ENCODE measurements around the gene LRMDA.
"Not testable (repeated sequence)": the region's sequence is repeated elsewhere in the genome, so short reads cannot be mapped to it uniquely, and the experiment has no call there.

The LRMDA gene

GRCh38 chr10:75621003-75621402 lies 189.6 kb downstream of the LRMDA start:
- CTCF ChIA-PET: interaction anchor here (1.0 kb wide), 1 partner anchor 33 kb away, joined by 3 read pairs; no protein-coding TSS in a partner anchor
- peaks cover 26% of the 10 kb centered on the region for H3K4me1 ChIP-seq (ENCODE audit: control insufficient read depth, insufficient read depth, low read length)

DNA sequence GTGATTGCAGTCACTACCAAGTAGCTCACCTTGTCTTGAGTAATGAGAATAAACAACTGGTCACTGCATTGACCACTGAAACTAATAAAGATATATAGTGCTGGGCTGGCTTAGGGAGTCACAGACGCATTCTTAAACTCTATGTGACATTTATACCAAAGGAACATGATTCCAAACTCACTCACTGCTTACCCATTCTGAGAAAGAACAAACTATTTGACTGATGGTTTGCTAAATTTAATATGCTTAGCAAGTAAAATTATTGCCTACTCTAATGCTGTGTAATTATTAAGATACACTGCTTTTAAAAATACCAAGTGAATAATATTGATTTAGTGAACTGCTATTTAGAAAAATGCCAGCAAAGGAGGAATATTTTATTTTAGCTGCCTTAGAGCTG lies 191.1 kb downstream of the LRMDA start:
- TF ChIP-seq ZNF660 (tag by site-specific recombination; IDR thresholded peaks at IDR 0.05) (peak; percentile 99), ATF2 (tag by site-specific recombination; IDR thresholded peaks at IDR 0.05; ENCODE audit: low read depth) (no peak)
- CTCF ChIA-PET: no interaction called here
- H3K9me3 ChIP-seq (ENCODE audit: control insufficient read depth, insufficient read depth, low read depth, low read length): no peaks in the 10 kb centered on the region
- H3K4me1 ChIP-seq (ENCODE audit: control insufficient read depth, insufficient read depth, low read length): peaks cover 26% of the 10 kb centered on the region
- H3K36me3 ChIP-seq (ENCODE audit: control insufficient read depth in 2 of 2, insufficient read depth in 1 of 2, low read length in 2 of 2): no peaks in the 10 kb centered on the region
- no peak overlapping the region for H3K4me3 ChIP-seq (ENCODE audit: low read depth, low read length)
- no peak overlapping the region for H3K27ac ChIP-seq (ENCODE audit: extremely low read depth, low read depth, low read length)
- POLR2A ChIA-PET: no interaction called here

More at GRCh38 chr10:75621003-75621402, 189.6 kb downstream of the LRMDA start:
- not testable (repeated sequence) for H3K36me3 ChIP-seq (ENCODE audit: control insufficient read depth in 2 of 2, insufficient read depth in 1 of 2, low read length in 2 of 2); H3K9me3 ChIP-seq (ENCODE audit: control insufficient read depth, insufficient read depth, low read depth, low read length); H3K27ac ChIP-seq (ENCODE audit: extremely low read depth, low read depth, low read length); H3K4me3 ChIP-seq (ENCODE audit: low read depth, low read length)
- POLR2A ChIA-PET: interaction anchor here (1.0 kb wide), 1 partner anchor 219 kb away, joined by 5 read pairs; the partner anchor contains the start of gene ZNF503
- TF ChIP-seq EGR2 (tag by site-specific recombination; IDR thresholded peaks at IDR 0.05; ENCODE audit: low read depth): peak; percentile 45; the same call in 1 of the 2 replicates
- TF ChIP-seq SCRT2 (tag by site-specific recombination; IDR thresholded peaks at IDR 0.05): 0 out of 2 replicates have a peak, but pooled peaks have one; percentile 4
- TF ChIP-seq ZSCAN4 (tag by site-specific recombination; IDR thresholded peaks at IDR 0.05): peak; percentile 79
- TF ChIP-seq ZFHX2 (tag by site-specific recombination; conservative IDR thresholded peaks at IDR 0.05): 0 out of 2 replicates have a peak, but pooled peaks have one; percentile 33
- peak; percentile 89 for TF ChIP-seq ZNF146 (tag by site-specific recombination; IDR thresholded peaks at IDR 0.05)

GRCh38 chr10:75623310-75624093 lies 192.1 kb downstream of the LRMDA start:
- Histone ChIP-seq H3K4me1 (ENCODE audit: control insufficient read depth, insufficient read depth, low read length) (peaks cover 26% of the 10 kb centered on the region), H3K4me3 (ENCODE audit: low read depth, low read length) (no peak overlapping the region), H3K36me3 (ENCODE audit: control insufficient read depth in 2 of 2, insufficient read depth in 1 of 2, low read length in 2 of 2) (no peaks in the 10 kb centered on the region), H3K27ac (ENCODE audit: extremely low read depth, low read depth, low read length) (peak overlapping the region; percentile 56; the same call in 1 of the 2 replicates), H3K9me3 (ENCODE audit: control insufficient read depth, insufficient read depth, low read depth, low read length) (no peaks in the 10 kb centered on the region)
- ChIA-PET POLR2A (interaction anchor here (1.1 kb wide), 1 partner anchor 222 kb away, joined by 3 read pairs; the partner anchor contains the start of gene ZNF503), CTCF (no interaction called here)
- TF ChIP-seq INSM2 (tag by site-specific recombination; IDR thresholded peaks at IDR 0.05) (no peak), BCL6B (tag by site-specific recombination; IDR thresholded peaks at IDR 0.05) (peak; percentile 44; the same call in 1 of the 2 replicates), ZBTB17 (tag by site-specific recombination; IDR thresholded peaks at IDR 0.05) (peak; percentile 9; the same call in 1 of the 2 replicates), ZNF692 (tag by site-specific recombination; IDR thresholded peaks at IDR 0.05) (0 out of 2 replicates have a peak, but pooled peaks have one; percentile 24), ZNF600 (tag by site-specific recombination; IDR thresholded peaks at IDR 0.05) (peak; percentile 47; the same call in 1 of the 2 replicates), PRDM10 (tag by site-specific recombination; IDR thresholded peaks at IDR 0.05) (peak; percentile 58; the same call in 1 of the 2 replicates), ZFP69B (tag by site-specific recombination; IDR thresholded peaks at IDR 0.05) (no peak), ZNF776 (tag by site-specific recombination; IDR thresholded peaks at IDR 0.05; ENCODE audit: borderline replicate concordance) (no peak), FEZF1 (tag by site-specific recombination; IDR thresholded peaks at IDR 0.05) (peak; percentile 67)
